Hepatic stellate cell (primary cell): ENCODE data around the gene KCTD16.
A peak's percentile ranks its signal among the peaks of the same experiment; 100 is the strongest.

Experiments used
- DNase-seq: peaks from one replicate; pipeline ENCODE4 v3.0.0; 2011; ENCODE audit warnings: low spot score

KCTD16 gene

GRCh38 chr5:144335561-144335960 is 164.9 kb downstream of the KCTD16 start:
- no peak for DNase-seq

- no peak for DNase-seq
Measured at GRCh38 chr5:144336191-144336961, 165.7 kb downstream of the KCTD16 start.

- no peak for DNase-seq
Measured at GRCh38 chr5:144352330-144352729, 181.7 kb downstream of the KCTD16 start.

DNA sequence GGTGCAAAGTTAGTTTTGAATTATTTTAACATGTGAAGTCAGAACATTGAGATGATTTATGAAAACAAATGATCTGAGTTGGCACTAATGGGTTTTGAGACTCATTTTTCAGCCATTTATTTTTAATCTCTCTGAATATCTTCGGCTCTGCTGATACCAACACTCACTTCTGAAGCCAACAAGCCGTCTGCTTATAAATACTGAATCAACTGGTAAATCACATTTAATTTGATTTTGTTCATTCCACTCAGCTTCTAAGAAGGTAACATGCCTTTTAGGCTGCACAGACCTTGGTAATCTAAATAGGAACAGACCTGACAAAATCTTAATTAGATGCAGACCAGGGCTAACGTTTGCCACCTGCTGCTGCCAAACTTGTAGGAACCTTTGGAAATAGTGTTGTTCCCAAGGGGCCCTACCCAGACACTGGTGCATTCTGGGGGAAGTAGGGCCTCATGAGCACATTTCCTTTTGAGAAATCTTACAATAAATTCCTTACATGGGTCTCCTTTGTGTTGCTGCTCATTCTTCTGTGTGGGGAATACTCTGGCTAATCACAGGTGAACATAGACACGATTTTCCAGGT is 182.2 kb downstream of the KCTD16 start:
- no peak for DNase-seq

DNA sequence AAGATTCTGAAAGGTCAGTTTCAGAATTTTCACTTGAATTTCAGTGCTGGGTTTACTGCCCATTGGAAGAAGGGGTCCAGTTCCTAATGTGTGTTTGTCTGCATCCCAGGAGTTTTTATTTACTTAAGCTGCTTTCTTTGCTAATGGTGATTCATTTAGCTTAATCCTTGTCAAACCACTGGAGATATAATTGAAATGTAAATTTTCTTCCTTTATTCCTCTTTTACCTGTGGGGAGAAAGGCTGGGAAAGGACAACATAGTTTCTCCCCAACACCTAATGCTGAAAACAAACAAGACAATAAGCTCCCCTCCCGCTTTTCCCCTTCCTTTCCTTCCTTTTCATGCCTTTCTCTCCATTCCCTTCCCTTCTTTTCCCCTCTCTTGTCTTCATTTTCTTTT is 185.8 kb downstream of the KCTD16 start:
- no peak for DNase-seq

- DNase-seq: peak; percentile 24
Measured at GRCh38 chr5:144361406-144361805, 190.7 kb downstream of the KCTD16 start.

DNA sequence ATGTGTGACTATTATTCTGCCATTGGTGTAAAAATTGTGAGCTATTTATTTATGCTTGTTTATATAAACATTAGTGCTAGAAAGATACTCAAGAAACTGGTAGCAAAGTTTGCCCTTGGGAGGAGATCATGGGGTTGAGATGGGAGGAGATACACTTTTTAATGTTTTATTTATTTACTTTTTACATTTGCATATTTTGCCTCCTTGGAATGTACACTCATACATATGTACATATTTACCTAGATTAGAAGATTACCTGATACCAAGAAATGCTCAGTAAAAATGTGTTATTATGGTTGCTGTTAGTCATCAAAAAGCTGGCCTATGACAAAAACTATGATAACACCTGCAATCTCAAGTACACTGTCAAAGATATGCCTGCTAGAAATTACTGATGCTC is 195.2 kb downstream of the KCTD16 start:
- no peak for DNase-seq

- DNase-seq: no peak
Measured at GRCh38 chr5:144367991-144368390, 197.3 kb downstream of the KCTD16 start.

DNA sequence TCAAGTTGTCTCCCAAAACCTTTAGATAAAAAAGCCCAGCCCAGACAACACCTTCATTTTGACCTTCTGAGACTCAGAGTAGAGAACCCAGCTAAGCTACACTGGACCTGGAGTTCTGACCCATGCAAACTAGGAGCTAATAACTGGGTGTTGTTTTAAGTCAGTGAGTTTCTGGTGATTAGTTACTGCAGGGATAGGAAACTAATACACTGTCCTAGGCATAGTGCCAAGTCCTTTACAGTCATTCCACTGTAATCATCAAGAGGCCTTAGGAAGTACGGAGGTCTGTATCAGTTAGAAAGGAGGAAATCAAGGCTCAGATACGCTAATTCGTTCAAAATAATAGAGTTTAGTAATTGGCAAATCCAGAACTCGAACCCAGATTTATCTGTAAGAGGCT is 197.9 kb downstream of the KCTD16 start:
- no peak for DNase-seq

- DNase-seq: no peak
Measured at GRCh38 chr5:144369006-144369405, 198.3 kb downstream of the KCTD16 start.

GRCh38 chr5:144370273-144370672 is 199.6 kb downstream of the KCTD16 start:
- DNase-seq: no peak

GRCh38 chr5:144374637-144375036 is 204.0 kb downstream of the KCTD16 start:
- DNase-seq: no peak

GRCh38 chr5:144377207-144377606 is 206.5 kb downstream of the KCTD16 start:
- DNase-seq: no peak

GRCh38 chr5:144378681-144379080 is 208.0 kb downstream of the KCTD16 start:
- no peak for DNase-seq

DNA sequence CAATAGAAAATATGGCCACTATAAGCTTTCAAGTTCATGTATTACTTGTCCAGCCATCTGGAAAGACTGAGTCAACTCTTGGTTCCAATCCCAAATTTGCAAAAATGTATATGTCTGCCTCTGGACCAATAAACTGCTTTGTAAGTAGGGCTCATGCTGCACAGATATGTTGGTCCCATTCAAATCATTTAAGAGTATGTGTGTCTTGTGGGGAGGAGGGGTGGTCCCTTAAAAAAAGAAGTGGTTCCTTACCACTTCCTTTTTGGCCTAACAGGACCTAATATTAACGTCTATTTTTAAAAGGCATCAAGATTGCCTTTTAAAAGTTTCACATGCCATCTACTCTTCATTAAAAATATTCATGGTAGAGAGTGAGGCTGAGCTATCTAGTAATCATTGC is 214.9 kb downstream of the KCTD16 start:
- DNase-seq: no peak

- no peak for DNase-seq
Measured at GRCh38 chr5:144386315-144386714, 215.6 kb downstream of the KCTD16 start.

GRCh38 chr5:144390133-144390532 is 219.5 kb downstream of the KCTD16 start:
- peak; percentile 5 for DNase-seq

GRCh38 chr5:144391044-144391443 is 220.4 kb downstream of the KCTD16 start:
- no peak for DNase-seq

DNA sequence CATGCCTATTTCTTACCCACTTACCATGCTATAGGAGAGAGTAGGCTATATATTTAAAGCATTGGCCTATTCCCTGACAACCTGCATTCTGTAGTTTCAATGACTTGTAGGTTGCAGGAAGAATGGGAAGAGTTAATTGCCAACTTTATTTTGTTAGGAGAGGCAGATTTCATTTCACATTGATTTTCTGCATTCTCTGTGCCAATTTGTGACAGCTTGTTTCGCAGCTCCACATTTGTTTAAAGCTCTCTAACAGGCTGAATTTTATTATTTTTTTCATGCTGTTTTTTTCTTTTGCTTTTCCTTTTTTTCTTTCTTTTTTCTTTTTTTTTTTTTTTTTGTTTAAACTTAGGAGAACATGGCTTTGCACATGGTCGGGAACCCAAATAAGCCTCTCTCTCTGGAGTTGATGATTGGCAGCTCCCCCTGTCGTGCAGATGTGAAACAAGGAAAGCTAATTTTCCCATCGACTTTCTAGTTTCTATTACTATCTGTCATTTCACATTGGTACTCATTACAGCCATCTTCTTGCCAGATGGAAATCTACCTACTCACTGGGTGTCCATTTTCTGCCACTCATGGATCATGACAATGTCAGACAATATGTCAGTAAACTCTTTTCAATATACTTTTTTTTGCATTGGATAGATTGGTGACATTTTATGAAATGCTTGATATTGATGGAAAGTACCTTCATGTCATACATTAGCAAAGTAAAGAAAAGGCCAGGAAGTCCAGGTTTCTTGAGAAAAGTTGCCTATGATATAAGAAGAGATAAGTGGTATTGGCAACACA is 223.2 kb downstream of the KCTD16 start:
- DNase-seq: no peak

DNA sequence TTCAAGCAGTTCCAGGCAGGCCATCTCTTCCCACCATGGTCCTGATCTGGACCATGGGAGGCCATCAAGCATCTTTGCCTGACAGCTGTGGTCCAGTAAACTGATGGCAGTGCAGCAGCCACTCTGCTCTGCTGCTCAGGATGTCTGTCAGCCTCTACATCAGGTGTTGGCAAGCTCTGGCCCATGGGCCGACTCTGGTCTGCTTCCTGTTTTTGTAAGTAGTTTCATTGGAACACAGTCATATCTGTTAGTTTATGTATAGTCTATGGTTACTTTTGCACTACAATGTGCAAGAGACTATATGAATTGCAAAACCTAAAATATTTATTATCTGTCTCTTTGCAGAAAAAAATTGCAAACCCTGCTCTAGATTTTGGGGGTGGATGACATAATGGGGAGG is 225.0 kb downstream of the KCTD16 start:
- DNase-seq: no peak

DNA sequence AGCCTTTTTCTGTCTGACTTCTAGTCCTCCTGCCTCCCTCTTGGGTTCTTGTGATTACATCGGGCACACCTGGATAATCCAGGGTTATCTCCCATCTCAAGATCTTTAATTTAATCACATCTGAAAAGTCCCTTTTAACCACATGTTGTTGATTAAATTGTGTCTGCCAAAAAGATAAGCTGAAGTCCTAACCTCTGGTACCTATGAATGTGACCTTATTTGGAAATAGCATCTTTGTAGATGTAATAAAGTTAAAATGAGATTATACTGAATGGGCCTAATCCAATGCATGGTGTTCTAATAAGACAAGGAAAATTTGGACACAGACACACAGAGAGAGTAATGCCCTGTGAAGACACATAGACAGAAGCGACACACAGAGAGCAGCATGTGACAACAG is 232.4 kb downstream of the KCTD16 start:
- no peak for DNase-seq

DNA sequence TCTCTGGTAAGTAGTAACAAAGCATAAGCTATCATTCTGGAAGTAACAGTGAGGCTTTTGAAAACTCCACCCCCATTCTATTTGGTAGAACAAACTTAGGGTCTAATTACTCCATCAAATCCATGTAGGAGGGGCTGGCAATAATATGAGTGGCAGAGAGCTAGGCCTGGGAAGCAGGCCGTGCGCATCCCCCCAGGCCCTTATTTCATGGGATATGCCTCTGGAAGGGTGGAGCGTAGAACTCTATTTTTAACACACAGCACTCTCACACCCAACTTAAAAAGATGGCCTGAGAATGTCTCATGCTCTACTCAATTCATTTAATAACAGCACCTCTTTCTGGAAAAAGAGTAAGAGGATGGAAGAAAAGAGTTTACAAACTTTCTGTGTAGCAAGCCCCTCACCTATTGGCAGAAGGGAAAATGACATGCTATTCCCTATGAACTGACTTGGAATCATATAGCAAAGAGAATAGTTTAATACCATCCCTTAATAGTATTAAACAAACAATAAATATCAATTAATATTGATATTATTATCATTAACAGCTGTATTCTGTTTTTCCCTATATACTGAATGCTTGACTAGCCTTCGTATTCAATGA is 233.2 kb downstream of the KCTD16 start:
- DNase-seq: no peak

GRCh38 chr5:144404672-144405071 is 234.0 kb downstream of the KCTD16 start:
- DNase-seq: no peak
